ENCODE measurements around the gene FGF4. TPM values are rescaled to one million over a fixed set of nuclear protein-coding genes. Genes with fewer than 3 reads are reported as not detected.

FGF4 gene
- total RNA-seq, 1 donor from 2014 or later = not detected

DNA sequence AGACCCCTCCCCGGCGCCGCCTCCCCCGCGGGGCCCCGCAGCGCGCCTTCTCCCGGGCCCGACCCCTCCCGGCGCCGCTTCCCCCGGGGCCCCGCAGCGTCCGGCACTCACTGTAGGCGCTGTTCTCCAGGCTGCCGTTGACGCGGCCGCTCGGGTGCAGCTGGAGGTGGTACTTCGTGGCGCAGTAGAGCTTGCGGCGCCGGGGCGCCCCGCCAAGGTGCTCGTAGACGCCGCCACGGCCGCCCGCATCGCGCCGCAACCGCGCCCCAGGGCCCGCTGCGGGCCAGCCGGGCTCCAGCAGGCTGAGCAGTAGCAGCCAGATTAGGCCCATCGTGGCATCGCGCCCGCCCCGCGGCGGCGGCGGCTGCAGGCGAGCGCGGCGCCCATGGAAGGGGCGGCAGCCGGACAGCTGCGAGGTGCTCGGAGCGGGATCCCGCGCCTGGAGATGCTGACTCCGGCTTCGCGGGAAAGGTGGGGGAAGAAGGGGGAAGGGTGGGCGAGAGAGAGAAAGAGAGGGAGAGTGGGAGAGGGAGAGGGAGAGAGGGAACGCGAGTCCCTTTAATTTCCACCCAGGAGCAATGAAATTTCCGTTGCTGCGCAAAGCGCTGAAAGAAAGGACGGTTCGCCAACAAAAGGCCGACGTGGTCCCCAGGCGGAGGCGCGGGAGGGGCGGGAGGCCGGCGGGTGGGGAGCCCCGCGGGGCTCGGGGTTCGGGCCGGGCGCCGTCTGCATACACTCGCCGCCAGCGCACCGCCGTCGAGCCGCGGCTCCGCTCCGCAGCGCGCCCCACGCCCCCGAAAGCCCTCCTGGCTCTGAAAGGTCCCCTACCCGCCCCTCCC is 43.7 kb upstream of the FGF4 start, which contains the start of gene FGF3:
TSS of gene FGF3 (minus strand) at position 814 of the 839 bp plus-strand sequence. CDS start at position 331, 483 bp downstream.
- H3K4me3 ChIP-seq (ENCODE audit: low read depth, low read length) = no peak within 1 kb of the TSS
- DNase-seq (ENCODE audit: low read depth) = no peak
- TF ChIP-seq, protein P1, sequence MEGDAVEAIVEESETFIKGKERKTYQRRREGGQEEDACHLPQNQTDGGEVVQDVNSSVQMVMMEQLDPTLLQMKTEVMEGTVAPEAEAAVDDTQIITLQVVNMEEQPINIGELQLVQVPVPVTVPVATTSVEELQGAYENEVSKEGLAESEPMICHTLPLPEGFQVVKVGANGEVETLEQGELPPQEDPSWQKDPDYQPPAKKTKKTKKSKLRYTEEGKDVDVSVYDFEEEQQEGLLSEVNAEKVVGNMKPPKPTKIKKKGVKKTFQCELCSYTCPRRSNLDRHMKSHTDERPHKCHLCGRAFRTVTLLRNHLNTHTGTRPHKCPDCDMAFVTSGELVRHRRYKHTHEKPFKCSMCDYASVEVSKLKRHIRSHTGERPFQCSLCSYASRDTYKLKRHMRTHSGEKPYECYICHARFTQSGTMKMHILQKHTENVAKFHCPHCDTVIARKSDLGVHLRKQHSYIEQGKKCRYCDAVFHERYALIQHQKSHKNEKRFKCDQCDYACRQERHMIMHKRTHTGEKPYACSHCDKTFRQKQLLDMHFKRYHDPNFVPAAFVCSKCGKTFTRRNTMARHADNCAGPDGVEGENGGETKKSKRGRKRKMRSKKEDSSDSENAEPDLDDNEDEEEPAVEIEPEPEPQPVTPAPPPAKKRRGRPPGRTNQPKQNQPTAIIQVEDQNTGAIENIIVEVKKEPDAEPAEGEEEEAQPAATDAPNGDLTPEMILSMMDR (conservative IDR thresholded peaks at IDR 0.05; ENCODE audit: low read depth, low read length) = no peak

DNA sequence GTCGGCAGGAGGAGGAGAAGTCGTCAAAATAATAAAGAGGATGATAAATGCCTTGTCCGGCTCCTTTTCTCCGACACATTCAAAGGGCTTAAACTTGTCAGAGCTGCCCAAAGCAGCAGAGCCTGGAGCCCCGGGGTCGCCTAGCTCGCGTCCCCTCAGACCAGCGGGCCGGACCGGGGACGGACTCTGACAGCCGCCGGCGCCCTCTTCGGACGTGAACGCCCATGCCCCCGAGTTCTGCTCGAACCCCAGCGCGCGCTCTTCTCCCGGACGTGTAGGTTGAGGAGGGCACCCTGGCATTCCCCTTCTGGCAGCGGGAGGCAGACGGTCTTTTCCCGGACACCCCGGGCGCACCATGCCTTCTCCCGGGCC is 43.1 kb upstream of the FGF4 start:
- no peak overlapping the region for H3K4me3 ChIP-seq (ENCODE audit: low read depth, low read length)
- TF ChIP-seq, protein P1 (conservative IDR thresholded peaks at IDR 0.05; ENCODE audit: low read depth, low read length) = no peak
- no peak for DNase-seq (ENCODE audit: low read depth)

DNA sequence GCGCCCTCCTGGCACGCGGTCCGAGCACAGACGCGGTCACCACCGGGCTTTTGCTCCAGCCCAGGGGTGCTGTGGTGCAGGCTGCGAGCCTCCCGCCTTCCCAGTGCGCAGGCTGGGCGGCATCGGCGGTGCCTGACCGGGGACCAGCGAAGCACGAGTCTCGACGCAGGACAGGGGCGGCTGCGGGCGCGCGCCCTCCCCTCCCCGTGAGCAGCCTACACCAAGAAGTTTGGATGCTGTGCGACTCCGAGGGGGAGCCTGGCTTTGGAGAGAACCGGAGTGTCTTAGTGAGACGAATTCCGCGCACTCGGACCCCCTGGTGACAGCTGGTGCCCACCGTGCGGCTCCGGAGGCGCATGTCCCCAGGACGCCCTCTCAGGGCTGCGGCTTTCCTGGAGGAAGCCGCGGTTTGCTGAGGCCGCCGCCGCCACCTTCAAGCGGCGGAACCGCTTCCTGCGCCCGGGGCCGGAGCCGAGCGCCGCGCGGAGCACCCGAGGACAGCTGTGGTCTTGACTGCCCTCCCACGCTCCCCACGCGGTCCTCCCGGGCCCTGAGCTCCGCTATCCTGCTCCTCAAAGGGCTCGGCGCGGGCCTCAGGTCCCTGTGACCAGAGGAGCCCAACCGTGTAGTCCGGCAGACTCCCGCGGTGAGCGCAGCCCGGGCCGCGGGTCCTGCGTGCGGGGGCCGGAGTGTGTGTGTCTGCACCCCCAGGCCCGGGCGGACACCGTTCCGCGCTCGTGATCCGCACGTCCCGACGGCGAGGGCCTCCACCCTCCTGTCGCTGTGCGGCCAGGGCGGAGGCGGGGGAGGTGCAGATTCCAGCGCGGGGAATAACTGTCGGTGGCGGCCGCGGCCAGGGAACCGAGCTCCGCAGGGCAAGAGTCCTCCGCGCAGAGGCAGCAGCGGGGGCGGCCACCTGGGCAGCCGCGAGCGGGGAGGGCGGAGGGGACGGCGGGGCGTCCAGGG is 42.4 kb upstream of the FGF4 start:
- H3K4me3 ChIP-seq (ENCODE audit: low read depth, low read length) = no peak overlapping the region
- DNase-seq (ENCODE audit: low read depth) = no peak
- TF ChIP-seq, protein P1 (conservative IDR thresholded peaks at IDR 0.05; ENCODE audit: low read depth, low read length) = no peak

DNA sequence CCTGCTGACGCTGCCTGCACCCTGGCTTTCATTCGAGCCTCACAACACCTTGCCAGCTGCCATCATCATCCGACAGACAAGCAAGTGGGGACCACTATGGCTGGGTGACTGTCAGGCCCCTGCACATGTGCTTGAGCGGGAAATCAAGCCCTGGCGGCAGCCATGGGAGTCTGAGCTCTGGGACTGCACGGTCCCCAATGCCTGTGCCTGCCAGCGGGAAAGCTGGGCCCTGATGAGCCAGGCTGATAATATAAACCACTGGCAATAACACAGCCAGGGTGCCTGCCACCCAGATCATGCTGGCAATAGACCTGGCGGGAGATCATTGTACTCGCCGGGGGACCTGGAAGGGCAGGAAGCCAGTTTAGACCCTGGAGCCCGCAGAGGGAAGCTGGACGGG is 41.5 kb upstream of the FGF4 start:
- TF ChIP-seq, protein P1 (conservative IDR thresholded peaks at IDR 0.05; ENCODE audit: low read depth, low read length) = no peak
- no peak overlapping the region for H3K4me3 ChIP-seq (ENCODE audit: low read depth, low read length)
- DNase-seq (ENCODE audit: low read depth) = no peak

DNA sequence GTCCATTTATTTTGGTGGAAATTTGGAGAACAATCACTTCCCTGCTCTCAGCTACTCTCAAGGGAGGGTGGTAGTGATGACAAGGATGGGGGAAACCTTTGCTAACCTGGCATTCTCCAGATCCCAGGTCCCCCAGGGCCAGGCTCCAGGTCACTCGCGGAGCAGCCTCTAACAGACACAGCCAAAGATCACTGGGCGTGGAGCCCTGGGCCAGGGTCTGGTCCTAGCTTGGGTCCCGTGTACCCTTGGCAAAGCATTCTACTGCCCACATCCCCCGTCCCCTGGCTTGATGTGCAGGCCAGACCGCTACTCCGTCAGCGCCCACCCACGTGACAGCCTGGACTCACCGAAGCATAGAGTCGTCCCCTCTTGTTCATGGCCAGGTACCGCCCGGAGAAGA is 40.8 kb upstream of the FGF4 start:
- no peak for DNase-seq (ENCODE audit: low read depth)
- TF ChIP-seq, protein P1 (conservative IDR thresholded peaks at IDR 0.05; ENCODE audit: low read depth, low read length) = no peak
- H3K4me3 ChIP-seq (ENCODE audit: low read depth, low read length) = no peak overlapping the region

DNA sequence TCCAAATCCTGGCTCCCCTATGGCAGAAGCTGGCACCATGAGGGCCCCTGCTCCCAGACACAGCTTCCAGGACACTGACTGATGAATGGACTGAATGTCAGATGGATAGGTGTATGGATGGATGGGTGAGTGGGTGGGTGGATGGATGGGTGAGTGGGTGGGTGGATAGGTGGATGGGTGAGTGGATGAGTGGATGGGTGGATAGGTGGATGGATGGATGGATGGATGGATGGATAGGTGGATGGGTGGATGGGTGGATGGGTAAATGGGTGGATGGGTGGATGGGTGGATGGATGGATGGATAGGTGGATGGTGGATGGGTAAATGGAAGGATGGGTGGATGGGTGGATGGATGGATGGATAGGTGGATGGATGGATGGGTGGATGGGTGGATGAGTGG is 39.8 kb upstream of the FGF4 start:
- no peak overlapping the region for H3K4me3 ChIP-seq (ENCODE audit: low read depth, low read length)
- no peak for DNase-seq (ENCODE audit: low read depth)
- TF ChIP-seq, protein P1 (conservative IDR thresholded peaks at IDR 0.05; ENCODE audit: low read depth, low read length) = no peak

All from epithelial cell of proximal tubule (primary cell).